Muscle layer of duodenum (tissue), 2 donors: ENCODE measurements around the gene CCDC63.
"Not testable (repeated sequence)": the region's sequence is repeated elsewhere in the genome, so short reads cannot be mapped to it uniquely, and the experiment has no call there.

Experiments used
- H3K27ac ChIP-seq: one replicate; pipeline ENCODE4 v1.7.0; 2013; ENCODE audit warnings: mild to moderate bottlenecking, low read length
- H3K27me3 ChIP-seq: one replicate; pipeline ENCODE4 v1.7.0; 2013; ENCODE audit warnings: low read depth, mild to moderate bottlenecking, control low read depth, low read length
- H3K36me3 ChIP-seq, 2 donors: one replicate each; pipeline ENCODE4 v1.7.0; 2013; ENCODE audit warnings: low read length in 2 of 2, control low read depth in 1 of 2, mild to moderate bottlenecking in 1 of 2; ENCODE audit not compliant: insufficient read depth in 2 of 2, control insufficient read depth in 1 of 2
- H3K4me1 ChIP-seq, 2 donors: one replicate each; pipeline ENCODE4 v1.7.0; 2013; ENCODE audit warnings: low read length in 2 of 2, mild to moderate bottlenecking in 2 of 2, control low read depth in 1 of 2, moderate library complexity in 1 of 2; ENCODE audit not compliant: insufficient read depth in 2 of 2, control insufficient read depth in 1 of 2
- H3K4me3 ChIP-seq, 2 donors: one replicate each; pipeline ENCODE4 v1.7.0; 2013; ENCODE audit warnings: low read length in 2 of 2, low read depth in 1 of 2, mild to moderate bottlenecking in 1 of 2
- H3K9me3 ChIP-seq, 2 donors: one replicate each; pipeline ENCODE4 v1.7.0; 2013; ENCODE audit warnings: low read length in 2 of 2, control low read depth in 1 of 2, mild to moderate bottlenecking in 1 of 2; ENCODE audit not compliant: control insufficient read depth in 1 of 2
- donor health status: healthy.

Gene CCDC63

GRCh38 chr12:110844551-110845338 is 2.0 kb upstream of the CCDC63 start:
- no peaks in the 10 kb centered on the region for H3K36me3 ChIP-seq
- H3K27ac ChIP-seq, result no peak overlapping the region
- no peak overlapping the region for H3K4me3 ChIP-seq

GRCh38 chr12:110845339-110845682 is 1.5 kb upstream of the CCDC63 start:
- Histone ChIP-seq H3K9me3 (no peaks in the 10 kb centered on the region), H3K4me1 (peaks cover 0 to 6% of the 10 kb centered on the region in 2 donors), H3K36me3 (no peaks in the 10 kb centered on the region), H3K27ac (no peak overlapping the region), H3K27me3 (peaks cover 3% of the 10 kb centered on the region), H3K4me3 (no peak overlapping the region)

More at GRCh38 chr12:110844551-110845338, 2.0 kb upstream of the CCDC63 start:
- Histone ChIP-seq H3K9me3 (no peaks in the 10 kb centered on the region), H3K27me3 (peaks cover 3% of the 10 kb centered on the region), H3K4me1 (peaks cover 0 to 6% of the 10 kb centered on the region in 2 donors)

GRCh38 chr12:110848314-110848923 is 1.6 kb downstream of the CCDC63 start:
- peaks cover 3% of the 10 kb centered on the region for H3K27me3 ChIP-seq
- no peak overlapping the region for H3K27ac ChIP-seq
- H3K4me3 ChIP-seq, result no peak overlapping the region
- peaks cover 0 to 6% of the 10 kb centered on the region in 2 donors for H3K4me1 ChIP-seq
- H3K9me3 ChIP-seq, result no peaks in the 10 kb centered on the region
- no peaks in the 10 kb centered on the region for H3K36me3 ChIP-seq

- Histone ChIP-seq H3K36me3 (no peaks in the 10 kb centered on the region), H3K4me1 (peaks cover 0 to 6% of the 10 kb centered on the region in 2 donors), H3K4me3 (no peak overlapping the region), H3K27me3 (peaks cover 3% of the 10 kb centered on the region), H3K27ac (no peak overlapping the region), H3K9me3 (no peaks in the 10 kb centered on the region)
Measured at GRCh38 chr12:110849221-110849620, 2.4 kb downstream of the CCDC63 start.

- Histone ChIP-seq H3K9me3 (no peaks in the 10 kb centered on the region), H3K4me3 (no peak overlapping the region), H3K27ac (no peak overlapping the region), H3K4me1 (peaks cover 0 to 6% of the 10 kb centered on the region in 2 donors), H3K27me3 (peaks cover 3% of the 10 kb centered on the region), H3K36me3 (no peaks in the 10 kb centered on the region)
Measured at GRCh38 chr12:110849748-110850403, 3.1 kb downstream of the CCDC63 start.

- H3K27ac ChIP-seq, result no peak overlapping the region
- peaks cover 0 to 6% of the 10 kb centered on the region in 2 donors for H3K4me1 ChIP-seq
- H3K9me3 ChIP-seq, result no peaks in the 10 kb centered on the region
- H3K36me3 ChIP-seq, result no peaks in the 10 kb centered on the region
- H3K4me3 ChIP-seq, result no peak overlapping the region
- peaks cover 3% of the 10 kb centered on the region for H3K27me3 ChIP-seq
Measured at GRCh38 chr12:110850762-110851161, 4.0 kb downstream of the CCDC63 start.

GRCh38 chr12:110853836-110854235 is 7.0 kb downstream of the CCDC63 start:
- H3K36me3 ChIP-seq, result no peaks in the 10 kb centered on the region
- H3K4me3 ChIP-seq, result no peak overlapping the region
- H3K27ac ChIP-seq, result no peak overlapping the region
- H3K4me1 ChIP-seq, result no peaks in the 10 kb centered on the region
- no peaks in the 10 kb centered on the region for H3K9me3 ChIP-seq
- no peaks in the 10 kb centered on the region for H3K27me3 ChIP-seq

GRCh38 chr12:110856542-110856941 is 9.8 kb downstream of the CCDC63 start:
- Histone ChIP-seq H3K4me3 (no peak overlapping the region), H3K4me1 (no peaks in the 10 kb centered on the region), H3K27me3 (no peaks in the 10 kb centered on the region), H3K9me3 (no peaks in the 10 kb centered on the region), H3K27ac (no peak overlapping the region), H3K36me3 (no peaks in the 10 kb centered on the region)

GRCh38 chr12:110857528-110857927 is 10.7 kb downstream of the CCDC63 start:
- H3K27ac ChIP-seq, result no peak overlapping the region
- no peaks in the 10 kb centered on the region for H3K36me3 ChIP-seq
- H3K4me3 ChIP-seq, result no peak overlapping the region
- H3K4me1 ChIP-seq, result no peaks in the 10 kb centered on the region
- H3K27me3 ChIP-seq, result no peaks in the 10 kb centered on the region
- no peaks in the 10 kb centered on the region for H3K9me3 ChIP-seq

GRCh38 chr12:110857954-110858353 is 11.2 kb downstream of the CCDC63 start:
- not testable (repeated sequence) for H3K9me3 ChIP-seq, H3K27ac ChIP-seq, H3K4me3 ChIP-seq, H3K36me3 ChIP-seq, H3K4me1 ChIP-seq, H3K27me3 ChIP-seq

- no peaks in the 10 kb centered on the region for H3K36me3 ChIP-seq
- H3K4me1 ChIP-seq, result no peaks in the 10 kb centered on the region
- no peak overlapping the region for H3K27ac ChIP-seq
- H3K27me3 ChIP-seq, result no peaks in the 10 kb centered on the region
- H3K4me3 ChIP-seq, result no peak overlapping the region
- H3K9me3 ChIP-seq, result no peaks in the 10 kb centered on the region
Measured at GRCh38 chr12:110858848-110859247, 12.1 kb downstream of the CCDC63 start.
